Umbilical cord (tissue), 2 donors: ENCODE measurements around the gene LRRC70. TPM values are rescaled to one million over a fixed set of nuclear protein-coding genes. Genes with fewer than 3 reads are reported as not detected.
"Not testable (repeated sequence)": the region's sequence is repeated elsewhere in the genome, so short reads cannot be mapped to it uniquely, and the experiment has no call there.

Experiments
- DNase-seq: peaks from one replicate; pipeline ENCODE4 v3.0.0-alpha.2; 2015; ENCODE audit warnings: low spot score
- total RNA-seq: library from RNA; depleted of rRNA; stranded (reverse); fragments of >200 nt; gene quantifications from one replicate; pipeline ENCODE4 v1.2.3, GENCODE V29; 2014; ENCODE audit warnings: low replicate concordance; ENCODE audit not compliant: insufficient read depth

The LRRC70 gene, protein sequence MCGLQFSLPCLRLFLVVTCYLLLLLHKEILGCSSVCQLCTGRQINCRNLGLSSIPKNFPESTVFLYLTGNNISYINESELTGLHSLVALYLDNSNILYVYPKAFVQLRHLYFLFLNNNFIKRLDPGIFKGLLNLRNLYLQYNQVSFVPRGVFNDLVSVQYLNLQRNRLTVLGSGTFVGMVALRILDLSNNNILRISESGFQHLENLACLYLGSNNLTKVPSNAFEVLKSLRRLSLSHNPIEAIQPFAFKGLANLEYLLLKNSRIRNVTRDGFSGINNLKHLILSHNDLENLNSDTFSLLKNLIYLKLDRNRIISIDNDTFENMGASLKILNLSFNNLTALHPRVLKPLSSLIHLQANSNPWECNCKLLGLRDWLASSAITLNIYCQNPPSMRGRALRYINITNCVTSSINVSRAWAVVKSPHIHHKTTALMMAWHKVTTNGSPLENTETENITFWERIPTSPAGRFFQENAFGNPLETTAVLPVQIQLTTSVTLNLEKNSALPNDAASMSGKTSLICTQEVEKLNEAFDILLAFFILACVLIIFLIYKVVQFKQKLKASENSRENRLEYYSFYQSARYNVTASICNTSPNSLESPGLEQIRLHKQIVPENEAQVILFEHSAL
- total RNA-seq, result 1.9 TPM

DNA sequence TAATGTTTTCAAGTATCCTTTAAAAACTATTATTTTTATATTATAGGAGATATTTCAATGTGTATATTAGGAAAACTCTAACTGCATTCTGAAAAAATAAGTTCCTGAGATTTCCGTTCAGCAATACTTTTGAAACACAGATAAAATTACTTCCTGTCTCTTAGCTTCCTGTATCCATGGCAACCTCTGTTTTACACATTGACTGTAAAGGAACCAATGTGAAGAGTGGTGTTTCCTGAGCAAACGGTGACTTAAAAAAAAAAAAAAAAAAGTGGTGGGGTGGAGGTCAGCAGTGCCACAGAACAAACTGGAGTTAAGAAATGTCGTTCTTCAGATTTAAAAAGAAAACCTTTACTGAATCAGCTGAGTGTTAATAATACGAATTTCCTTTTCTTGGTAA is at the start of gene LRRC70:
Gene LRRC70, plus strand, starts transcription at position 280 of the 400 bp plus-strand sequence. CDS start 620 bp downstream, outside the sequence.
- DNase-seq, result peak; percentile 67

DNA sequence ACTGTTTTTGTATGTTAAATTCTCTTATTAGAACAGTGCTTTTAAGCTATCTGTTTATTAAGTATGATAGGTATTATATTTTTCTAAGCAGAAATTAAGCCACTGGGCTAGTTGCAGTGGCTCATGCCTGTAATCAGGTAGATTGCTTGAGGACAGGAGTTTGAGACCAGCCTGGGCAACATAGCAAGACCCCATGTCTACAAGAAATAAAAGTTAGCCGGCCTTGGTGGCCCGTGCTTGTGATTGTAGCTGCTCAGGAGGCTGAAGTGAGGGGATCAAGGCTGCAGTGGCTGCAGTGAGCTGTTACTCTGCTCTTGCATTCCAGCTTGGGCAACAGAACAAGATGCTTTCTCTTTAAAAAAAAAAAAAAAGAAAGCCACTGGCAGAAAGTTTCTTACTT is 45.0 kb upstream of the LRRC70 start:
- DNase-seq, result no peak

DNA sequence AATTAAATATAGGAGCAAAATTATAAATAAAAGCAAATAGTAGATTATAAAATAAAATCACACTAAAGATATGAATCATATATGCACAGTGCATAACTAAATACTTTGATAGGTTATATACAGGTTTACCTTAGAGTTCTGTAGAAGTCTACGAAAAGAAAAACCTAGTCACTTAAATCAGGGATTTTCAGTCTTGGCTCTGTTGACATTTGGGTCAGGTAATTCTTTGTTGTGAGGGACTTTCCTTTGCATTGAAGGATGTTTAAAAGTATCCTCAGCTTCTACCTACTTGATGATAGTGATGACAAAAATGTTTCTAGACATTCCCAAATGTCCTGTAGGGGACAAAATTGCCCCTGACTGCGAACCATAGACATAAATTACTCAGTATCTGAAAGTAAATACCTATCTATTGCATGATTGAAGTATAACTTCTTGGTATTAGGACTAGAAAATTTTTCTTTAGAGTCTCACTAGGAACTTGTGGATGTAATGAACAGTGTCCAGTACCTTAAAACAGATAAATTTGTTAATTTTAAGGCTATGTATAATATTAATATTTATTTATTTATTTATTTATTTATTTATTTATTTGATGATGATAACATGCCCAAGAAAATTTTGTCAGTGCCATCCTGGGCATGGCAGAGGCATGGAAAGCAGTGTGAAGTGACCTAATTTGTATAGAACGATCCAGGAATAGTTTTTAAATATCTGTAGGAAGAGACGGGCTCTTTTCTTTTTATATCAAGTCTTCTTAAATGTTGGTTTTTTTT is 44.0 kb upstream of the LRRC70 start:
- DNase-seq, result no peak

- DNase-seq, result no peak
These were observed 42.4 kb upstream of the LRRC70 start for GRCh38 chr5:62536232-62536631.

DNA sequence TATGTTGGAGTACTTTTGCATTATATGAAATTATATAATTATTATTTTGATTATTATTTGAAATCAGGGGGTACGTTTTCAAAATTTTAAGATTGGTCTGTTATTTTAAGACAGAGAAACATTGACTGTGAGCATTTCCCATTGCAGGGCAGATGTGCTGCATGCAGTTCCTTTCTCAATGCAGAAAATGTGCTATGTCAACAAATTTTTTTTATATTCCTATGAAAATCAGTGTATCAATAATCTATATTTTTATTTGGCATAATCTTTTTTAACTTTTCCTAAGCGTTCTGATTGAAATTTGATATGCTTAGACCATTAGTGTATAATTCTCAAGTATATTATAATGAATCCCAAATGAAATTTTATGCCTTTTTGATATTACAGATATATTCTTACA is 41.8 kb upstream of the LRRC70 start:
- DNase-seq, result no peak

- DNase-seq, result no peak
These were observed 40.3 kb upstream of the LRRC70 start for GRCh38 chr5:62538017-62538942.

DNA sequence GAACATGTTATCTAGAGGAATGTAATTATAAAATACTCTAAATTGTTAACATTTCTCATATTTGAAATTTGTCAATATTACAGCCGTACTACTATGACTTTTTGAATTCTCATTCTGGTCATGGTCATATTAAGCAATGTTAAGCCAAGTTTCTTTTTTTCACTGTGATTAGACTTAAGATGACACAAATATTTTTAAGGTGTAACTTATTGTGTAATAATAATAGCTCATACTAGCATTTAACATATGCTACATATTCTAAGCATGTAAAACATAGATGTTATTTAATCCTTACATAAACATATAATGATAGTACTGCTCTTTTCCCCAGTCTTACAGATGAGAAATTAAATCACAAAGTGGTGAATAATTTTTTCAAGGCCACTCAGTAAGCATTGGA is 35.9 kb upstream of the LRRC70 start:
- no peak for DNase-seq

GRCh38 chr5:62547945-62548630 is 30.5 kb upstream of the LRRC70 start:
- peak; percentile 8 for DNase-seq

- DNase-seq, result no peak
These were observed 28.5 kb upstream of the LRRC70 start for GRCh38 chr5:62550103-62550502.

DNA sequence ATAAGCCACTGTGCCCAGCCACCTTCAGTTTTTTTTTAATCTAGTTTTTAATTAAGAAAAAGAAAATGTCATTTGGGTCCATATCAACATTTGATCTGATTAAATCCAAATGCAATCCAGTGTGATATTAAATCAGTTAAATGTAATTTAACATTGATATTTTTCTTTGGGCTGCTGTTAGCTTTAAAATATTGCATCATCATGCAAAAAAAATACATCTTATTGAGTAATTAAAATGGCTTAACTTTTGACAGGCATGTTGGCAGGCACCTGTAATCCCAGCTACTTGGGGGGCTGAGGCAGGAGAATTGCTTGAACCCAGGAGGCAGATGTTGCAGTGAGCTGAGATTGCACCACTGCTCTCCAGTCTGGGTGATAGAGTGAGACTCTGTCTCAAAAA is 22.7 kb upstream of the LRRC70 start:
- no peak for DNase-seq

DNA sequence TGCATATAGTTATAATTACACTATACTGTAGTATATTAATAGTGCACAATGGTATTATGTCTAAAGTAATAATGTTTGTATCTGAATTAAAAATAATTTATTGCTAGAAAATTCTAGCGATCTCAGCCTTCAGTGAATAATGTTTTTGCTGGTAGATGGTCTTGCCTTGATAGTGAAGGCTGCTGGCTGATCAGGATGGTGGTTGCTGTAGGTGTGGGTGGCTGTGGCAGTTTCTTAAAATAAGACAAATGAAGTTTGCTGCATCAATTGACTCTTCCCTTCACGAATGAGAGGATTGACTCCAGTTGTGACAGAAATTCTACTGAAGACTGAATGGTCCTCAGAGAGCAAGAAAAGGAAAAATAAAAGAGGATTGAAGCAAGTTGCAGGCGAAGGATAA is 19.7 kb upstream of the LRRC70 start:
- no peak for DNase-seq

DNA sequence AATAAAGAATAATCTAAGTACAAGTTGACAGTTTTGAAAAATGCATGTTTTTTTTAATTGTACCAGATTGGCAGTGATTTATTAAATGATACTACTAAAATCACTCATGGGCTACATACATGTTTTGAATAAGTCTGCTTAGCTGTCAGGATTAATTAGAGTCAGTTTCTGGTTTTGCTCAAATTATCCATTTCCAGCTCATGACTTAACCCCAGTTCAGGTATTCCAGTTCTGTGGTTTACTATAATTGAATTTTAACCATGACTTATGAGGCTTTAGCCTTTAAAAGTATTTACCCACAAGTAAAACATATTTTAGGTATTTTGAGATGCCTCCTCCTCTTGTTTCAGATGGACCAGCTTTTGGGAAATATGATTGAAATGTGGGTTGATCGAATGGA is 17.8 kb upstream of the LRRC70 start:
- DNase-seq, result no peak

DNA sequence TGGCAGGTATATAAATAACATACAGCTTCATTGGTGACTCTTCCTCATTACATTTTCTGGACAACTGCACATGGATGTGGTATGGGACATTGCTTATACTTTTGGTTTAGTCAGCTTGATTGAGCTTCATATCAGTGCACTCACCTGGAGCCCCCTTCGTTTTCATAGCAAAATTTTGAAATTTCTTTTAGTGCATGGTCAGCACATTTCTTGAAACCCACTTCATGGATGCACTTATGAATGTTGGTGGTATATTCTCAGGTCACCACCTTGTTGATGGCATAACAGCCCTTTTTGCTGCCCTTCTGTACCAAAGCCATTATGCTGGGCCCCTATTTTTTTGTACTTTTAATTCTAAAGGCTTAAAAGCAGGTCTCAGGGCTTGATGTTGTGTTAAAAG is 16.7 kb upstream of the LRRC70 start:
- DNase-seq, result no peak

DNA sequence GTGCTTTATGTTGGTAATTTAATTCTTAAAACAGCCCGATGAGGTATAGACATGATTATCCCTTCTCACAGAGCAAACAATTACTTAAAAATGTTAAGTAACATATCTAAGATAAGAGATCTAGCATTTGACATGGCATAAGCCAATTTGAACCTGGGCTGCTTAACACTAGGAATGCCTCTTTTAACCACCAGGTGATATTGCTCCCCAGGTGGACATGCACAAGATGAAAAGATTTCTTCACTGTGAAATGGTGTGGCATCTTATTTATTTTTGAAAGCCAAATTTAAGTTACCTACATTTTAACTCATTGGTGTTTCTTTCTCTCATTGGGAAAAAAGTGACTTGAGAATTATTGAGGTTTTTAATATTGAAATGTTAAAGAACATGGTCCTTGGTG is 15.8 kb upstream of the LRRC70 start:
- no peak for DNase-seq

DNA sequence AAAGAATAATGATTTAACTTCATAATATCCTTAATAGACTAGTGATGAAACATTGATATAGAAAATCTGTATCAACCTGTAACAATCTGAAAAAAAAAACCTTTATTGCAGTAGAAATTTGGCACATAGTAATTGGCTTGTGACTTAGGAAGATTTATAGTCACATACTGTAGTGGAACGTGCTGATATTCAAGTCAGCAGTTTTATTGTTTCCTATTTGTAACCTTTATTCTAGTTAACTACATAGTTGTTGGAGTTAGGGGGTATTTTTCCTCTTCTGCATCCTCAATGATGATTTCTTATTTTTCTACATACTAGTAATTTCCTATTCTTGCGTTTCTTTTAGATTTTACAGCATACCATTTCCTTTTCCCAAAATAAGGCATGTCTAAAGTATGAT is 14.5 kb upstream of the LRRC70 start:
- no peak for DNase-seq

DNA sequence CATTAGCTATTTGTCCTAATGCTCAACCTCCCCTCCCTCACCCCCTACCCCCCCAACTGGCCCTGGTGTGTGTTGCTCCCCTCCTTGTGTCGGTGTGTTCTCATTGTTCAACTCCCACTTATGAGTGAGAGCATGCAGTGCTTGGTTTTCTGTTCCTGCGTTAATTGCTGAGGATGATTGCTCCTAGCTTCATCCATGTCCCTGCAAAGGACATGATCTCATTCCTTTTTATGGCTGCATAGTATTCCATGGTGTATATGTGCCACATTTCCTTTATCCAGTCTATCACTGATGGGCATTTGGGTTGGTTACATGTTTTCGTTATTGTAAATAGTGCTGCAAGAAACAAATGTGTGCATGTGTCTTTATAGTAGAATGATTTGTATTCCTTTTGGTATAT is 12.9 kb upstream of the LRRC70 start:
- not testable (repeated sequence) for DNase-seq

GRCh38 chr5:62568143-62568542 is 10.5 kb upstream of the LRRC70 start:
- no peak for DNase-seq

- DNase-seq, result no peak
These were observed 9.7 kb upstream of the LRRC70 start for GRCh38 chr5:62568800-62569432.

DNA sequence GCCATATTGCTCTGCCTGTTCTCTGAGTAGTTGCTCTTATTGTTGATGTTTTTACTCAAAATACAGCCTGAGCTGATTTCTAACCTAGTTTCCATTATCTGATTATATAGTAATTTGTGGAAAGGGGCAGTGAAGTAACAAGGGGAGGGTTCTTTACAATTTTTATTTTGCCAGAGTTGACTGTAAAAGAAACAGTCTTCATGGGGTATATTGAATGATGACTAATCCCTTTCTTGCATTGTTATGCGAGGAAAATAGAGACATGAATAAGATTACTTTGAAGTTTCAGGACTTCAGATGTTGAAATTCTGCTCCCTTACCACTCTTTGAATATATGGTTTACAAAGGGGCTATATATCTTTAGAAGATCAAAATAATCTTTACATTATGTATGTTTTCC is 9.1 kb upstream of the LRRC70 start:
- DNase-seq, result no peak

GRCh38 chr5:62572918-62573514 is 5.6 kb upstream of the LRRC70 start:
- no peak for DNase-seq
